Small intestine (tissue), 16 donors: ENCODE results near the gene KLK4. TPM values are rescaled to one million over a fixed set of nuclear protein-coding genes. Genes with fewer than 3 reads are reported as not detected.

Source experiments
- DNase-seq, 2 donors: peaks; one replicate each; pipeline versions ENCODE4 v3.0.0 to v3.0.0-alpha.2; 2013
- FAIRE-seq: peaks from 2 replicates; lab custom pipeline; 2012; peaks lifted over from hg19 to GRCh38; lab: Jason Lieb, UNC
- H3K27ac ChIP-seq, 3 donors: one replicate each; pipeline ENCODE4 v1.5.1; 2013; ENCODE audit warnings: low read length in 2 of 3, mild to moderate bottlenecking in 2 of 3, control low read depth in 1 of 3, inconsistent platforms in 1 of 3, low read depth in 1 of 3, moderate library complexity in 1 of 3
- H3K27me3 ChIP-seq, 3 donors: one replicate each; pipeline ENCODE4 v1.6.1; 2013; ENCODE audit warnings: low read length in 3 of 3, inconsistent platforms in 1 of 3; ENCODE audit not compliant: control insufficient read depth in 3 of 3, insufficient read depth in 3 of 3
- H3K36me3 ChIP-seq, 3 donors: one replicate each; pipeline ENCODE4 v1.6.1; 2013; ENCODE audit warnings: low read length in 3 of 3, inconsistent platforms in 1 of 3, low read depth in 1 of 3, mild to moderate bottlenecking in 1 of 3, moderate library complexity in 1 of 3; ENCODE audit not compliant: control insufficient read depth in 3 of 3, insufficient read depth in 2 of 3
- H3K4me1 ChIP-seq, 3 donors: one replicate each; pipeline ENCODE4 v1.6.1; 2013; ENCODE audit warnings: low read length in 2 of 3, inconsistent platforms in 1 of 3, low read depth in 1 of 3, mild to moderate bottlenecking in 1 of 3, moderate library complexity in 1 of 3; ENCODE audit not compliant: control insufficient read depth in 3 of 3, insufficient read depth in 2 of 3
- H3K4me3 ChIP-seq, 3 donors: one replicate each; pipeline ENCODE4 v1.5.1; 2013; ENCODE audit warnings: low read length in 3 of 3, control low read depth in 1 of 3, inconsistent platforms in 1 of 3, low read depth in 1 of 3, mild to moderate bottlenecking in 1 of 3, moderate library complexity in 1 of 3
- H3K9me3 ChIP-seq, 2 donors: one replicate each; pipeline ENCODE4 v1.6.1; 2013; ENCODE audit warnings: low read depth in 1 of 2, low read length in 1 of 2; ENCODE audit not compliant: control insufficient read depth in 2 of 2, insufficient read depth in 1 of 2
- WGBS, 3 donors: extraction: QIAGEN DNeasy Blood & Tissue Kit; methylation state at CpG; one replicate each; pipeline ENCODE4 v1.1.7; 2013; 5-methylcytosine and 5-hydroxymethylcytosine counted together
- long read RNA-seq, 10 donors: transcript quantifications; one replicate each; lab custom pipeline, GENCODE V29; 2026
- polyA plus RNA-seq, 4 donors: library from polyadenylated mRNA; stranded (reverse) in 3 of 4; unstranded in 1 of 4; fragments of 200-250 nt in 3 of 4; fragments of 120-200 nt in 1 of 4; gene quantifications; one replicate each; pipeline versions ENCODE4 v1.2.1 to v1.2.3, GENCODE V29; 2013
- donor health status: healthy with polysubstance abuse.
- donor health status: control.
- donor health status: control.
- donor health status: Bipolar disorder and iron deficiency.
- donor health status: healthy.

The KLK4 gene
- polyA plus RNA-seq, result not detected
- long read RNA-seq, donor 1, result 0 reads
- long read RNA-seq, donor 2, result 0 reads
- long read RNA-seq, donor 3, result 0 reads
- long read RNA-seq, donor 4, result 0 reads
- long read RNA-seq, donor 5, result 0 reads
- long read RNA-seq, donor 6, result 0 reads
- long read RNA-seq, donor 7, result 0 reads
- long read RNA-seq, donor 8, result 0 reads
- long read RNA-seq, donor 9, result 0 reads
- long read RNA-seq, donor 10, result 0 reads

GRCh38 chr19:50911206-50912101, at the start of gene KLK4:
KLK4 (minus strand) TSS chr19:50911395; CDS start chr19:50910738, 657 bp downstream.
- no peak for FAIRE-seq
- Histone ChIP-seq H3K27ac (no peak within 1 kb of the TSS), H3K4me1 (peaks cover 0 to 2% (median 0%) of the 10 kb centered on the region in 3 donors), H3K27me3 (peaks cover 7 to 50% (median 38%) of the 10 kb centered on the region in 3 donors), H3K9me3 (no peaks in the 10 kb centered on the region), H3K4me3 (no peak within 1 kb of the TSS), H3K36me3 (no peaks in the 10 kb centered on the region)
- WGBS, 3 donors, result 54 to 63% (median 62%) methylated on average over 8 to 9 of the region's 9 CpGs
- DNase-seq, result no peak

GRCh38 chr19:50959731-50960500, 48.7 kb upstream of the KLK4 start:
- Histone ChIP-seq H3K9me3 (no peaks in the 10 kb centered on the region), H3K4me3 (no peak overlapping the region), H3K36me3 (no peaks in the 10 kb centered on the region), H3K27ac (no peak overlapping the region), H3K27me3 (peaks cover 0 to 2% (median 0%) of the 10 kb centered on the region in 3 donors), H3K4me1 (no peaks in the 10 kb centered on the region)
- FAIRE-seq (no peak), DNase-seq (no peak)
- WGBS, 3 donors, result 59 to 63% (median 59%) methylated on average over 7 to 8 of the region's 9 CpGs

GRCh38 chr19:50957587-50957986, 46.4 kb upstream of the KLK4 start:
- no peak for FAIRE-seq
- no peaks in the 10 kb centered on the region for H3K27me3 ChIP-seq
- whole genome bisulfite sequencing, 3 donors, result 60 to 70% (median 69%) methylated on average over 8 of the region's 8 CpGs

GRCh38 chr19:50952910-50953309, 41.7 kb upstream of the KLK4 start, which contains the start of gene KLK5:
KLK5 (minus strand) TSS chr19:50953038; CDS start chr19:50952657, 381 bp downstream.
- H3K27ac ChIP-seq, result no peak within 1 kb of the TSS
- 19 to 26% (median 21%) methylated on average over 4 to 7 of the region's 7 CpGs for WGBS, 3 donors
- FAIRE-seq (no peak), DNase-seq (no peak)
- H3K4me1 ChIP-seq, result no peaks in the 10 kb centered on the region
- H3K4me3 ChIP-seq, result no peak within 1 kb of the TSS
- peaks cover 0 to 3% (median 0%) of the 10 kb centered on the region in 3 donors for H3K27me3 ChIP-seq
- H3K36me3 ChIP-seq, result no peaks in the 10 kb centered on the region
- H3K9me3 ChIP-seq, result peaks cover 0 to 2% of the 10 kb centered on the region in 2 donors

More at GRCh38 chr19:50957587-50957986, 46.4 kb upstream of the KLK4 start:
- Histone ChIP-seq H3K36me3 (no peaks in the 10 kb centered on the region), H3K4me3 (no peak overlapping the region), H3K9me3 (no peaks in the 10 kb centered on the region), H3K27ac (no peak overlapping the region), H3K4me1 (no peaks in the 10 kb centered on the region)
- DNase-seq, result no peak

- Histone ChIP-seq H3K27ac (no peak overlapping the region), H3K27me3 (peaks cover 0 to 3% (median 0%) of the 10 kb centered on the region in 3 donors), H3K36me3 (no peaks in the 10 kb centered on the region), H3K9me3 (peaks cover 0 to 2% of the 10 kb centered on the region in 2 donors), H3K4me1 (no peaks in the 10 kb centered on the region), H3K4me3 (no peak overlapping the region)
- no peak for FAIRE-seq
- no peak for DNase-seq
- 55 to 60% (median 60%) methylated on average over 19 of the region's 19 CpGs for WGBS, 3 donors
Measured at GRCh38 chr19:50949861-50950260, 38.7 kb upstream of the KLK4 start.

GRCh38 chr19:50947123-50947522, 35.9 kb upstream of the KLK4 start:
- no peak for DNase-seq
- FAIRE-seq, result no peak
- Histone ChIP-seq H3K36me3 (no peaks in the 10 kb centered on the region), H3K9me3 (peaks cover 0 to 2% of the 10 kb centered on the region in 2 donors), H3K27me3 (peaks cover 0 to 5% (median 0%) of the 10 kb centered on the region in 3 donors), H3K4me3 (no peak overlapping the region), H3K27ac (no peak overlapping the region), H3K4me1 (no peaks in the 10 kb centered on the region)
- WGBS, 3 donors, result 78 to 90% (median 79%) methylated on average over 4 of the region's 4 CpGs

- H3K36me3 ChIP-seq, result no peaks in the 10 kb centered on the region
- no peaks in the 10 kb centered on the region for H3K4me1 ChIP-seq
- WGBS, 3 donors, result 63 to 66% (median 64%) methylated on average over 4 of the region's 4 CpGs
- DNase-seq, result no peak
- no peak overlapping the region for H3K4me3 ChIP-seq
- peaks cover 0 to 2% (median 0%) of the 10 kb centered on the region in 3 donors for H3K27me3 ChIP-seq
- no peak for FAIRE-seq
- no peaks in the 10 kb centered on the region for H3K9me3 ChIP-seq
- no peak overlapping the region for H3K27ac ChIP-seq
Measured at GRCh38 chr19:50944795-50945194, 33.6 kb upstream of the KLK4 start.
